Esophagus muscularis mucosa (tissue), 4 donors: ENCODE data around the gene NR1D2. TPM values are rescaled to one million over a fixed set of nuclear protein-coding genes. Genes with fewer than 3 reads are reported as not detected.

Source experiments
- DNase-seq: peaks from one replicate; pipeline ENCODE4 v3.0.0-alpha.2; 2017; ENCODE audit errors: extremely low spot score
- H3K27ac ChIP-seq, 4 donors: fragments of 200-600 bp; sonication (generic); replicated peaks in 1 of 4; 1 replicate in 3 of 4; 2 replicates in 1 of 4; pipeline ENCODE4 v1.5.1; 2016 to 2019; ENCODE audit warnings: mild to moderate bottlenecking in 1 of 4
- H3K27me3 ChIP-seq, 4 donors: fragments of 200-600 bp; sonication (generic); one replicate each; pipeline versions ENCODE4 v1.5.1 to v1.6.0; 2016 to 2019
- H3K36me3 ChIP-seq, 4 donors: fragments of 200-600 bp; sonication (generic); one replicate each; pipeline ENCODE4 v1.5.1; 2016 to 2019
- H3K4me1 ChIP-seq, 4 donors: fragments of 200-600 bp; sonication (generic); one replicate each; pipeline ENCODE4 v1.5.1; 2016 to 2019
- H3K4me3 ChIP-seq, 4 donors: fragments of 200-600 bp; sonication (generic); 1 replicate in 2 of 4; 2 replicates in 2 of 4; pipeline ENCODE4 v1.5.1; 2016 to 2019; ENCODE audit warnings: mild to moderate bottlenecking in 4 of 4, moderate library complexity in 1 of 4
- H3K9me3 ChIP-seq, 4 donors: fragments of 200-600 bp; sonication (generic); 1 replicate in 3 of 4; 2 replicates in 1 of 4; pipeline ENCODE4 v1.5.1; 2016 to 2019
- EP300 ChIP-seq: sonication (generic); formaldehyde crosslinking; IDR thresholded peaks from one replicate; pipeline ENCODE4 v1.6.1; 2017; ENCODE audit warnings: antibody characterized with exemption
- POLR2A ChIP-seq: fragments of 450-650 bp; IDR thresholded peaks from one replicate; pipeline ENCODE4 v1.6.1; 2017; ENCODE audit warnings: antibody characterized with exemption, moderate library complexity, mild to moderate bottlenecking, low read depth
- POLR2AphosphoS5 ChIP-seq, 2 donors: sonication (generic); formaldehyde crosslinking; IDR thresholded peaks; one replicate each; pipeline ENCODE4 v1.6.1; 2017; ENCODE audit warnings: antibody characterized with exemption in 2 of 2
- WGBS: methylation state at CpG from one replicate; pipeline ENCODE4 v1.1.5; 2018; 5-methylcytosine and 5-hydroxymethylcytosine counted together
- intact Hi-C: fragments of 100-400 bp; cut with DNase I; formaldehyde crosslinking; loops from one replicate; pipeline ENCODE4 v1.15.1; 2023
- total RNA-seq, 4 donors: library from RNA; depleted of rRNA; stranded (reverse); fragments of >200 nt; gene quantifications; one replicate each; pipeline versions ENCODE4 v1.1.0 to v1.2.1, GENCODE V29; 2016
- TF ChIP-seq, protein P1 (sequence below), 3 experiments: fragments of 200-600 bp in 2 of 3; fragments of 450-650 bp in 1 of 3; sonication (generic) in 2 of 3; IDR thresholded peaks; one replicate each; pipeline ENCODE4 v1.5.1; 2017 to 2019; ENCODE audit warnings: antibody characterized with exemption in 3 of 3, mild to moderate bottlenecking in 2 of 3, moderate library complexity in 1 of 3

NR1D2 gene
- total RNA-seq, 4 donors from 2014 or later, result 34.4 to 42.4 (median 38.0) TPM

DNA sequence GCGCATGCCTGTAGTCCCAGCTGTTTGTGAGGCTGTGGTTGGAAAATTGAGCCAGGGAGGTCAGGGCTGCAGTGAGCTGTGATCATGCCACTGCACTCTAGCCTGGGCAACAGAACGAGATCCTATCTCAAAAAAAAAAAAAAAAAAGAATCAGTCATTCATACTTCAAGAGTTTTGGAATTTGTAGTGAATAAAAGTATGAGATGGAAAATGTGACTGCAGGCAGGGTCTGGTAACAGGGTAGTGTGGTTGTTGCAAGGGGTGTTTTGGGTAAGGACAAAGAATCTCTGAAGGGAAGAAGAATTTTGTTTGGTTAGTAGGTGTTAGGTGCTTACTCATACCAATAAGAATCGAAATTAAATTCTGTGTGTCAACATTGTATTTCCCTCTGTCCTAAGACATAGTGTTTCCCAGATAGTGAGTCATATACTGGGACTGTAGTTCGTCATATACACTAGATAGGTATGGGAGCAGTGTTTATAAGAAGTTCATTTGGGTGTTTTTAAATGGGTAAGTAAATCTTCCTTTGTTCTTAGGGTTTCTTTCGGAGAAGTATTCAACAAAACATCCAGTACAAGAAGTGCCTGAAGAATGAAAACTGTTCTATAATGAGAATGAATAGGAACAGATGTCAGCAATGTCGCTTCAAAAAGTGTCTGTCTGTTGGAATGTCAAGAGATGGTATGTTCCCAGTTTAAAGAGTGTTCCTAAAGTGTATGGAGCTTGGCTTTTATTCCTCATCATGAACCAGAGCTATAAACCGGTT, 14.2 kb downstream of the NR1D2 start:
- Histone ChIP-seq H3K4me1 (peaks cover 23 to 59% (median 51%) of the 10 kb centered on the region in 4 donors), H3K27me3 (no peaks in the 10 kb centered on the region), H3K36me3 (peaks cover 12 to 67% (median 36%) of the 10 kb centered on the region in 4 donors), H3K4me3 (no peak overlapping the region), H3K9me3 (no peaks in the 10 kb centered on the region), H3K27ac (peak overlapping the region; percentile 49 to 72 (median 66))
- WGBS, result 61% methylated on average over 7 of the region's 7 CpGs
- intact Hi-C loops, result no loop called here
- DNase-seq, result no peak
- TF ChIP-seq, protein P1, sequence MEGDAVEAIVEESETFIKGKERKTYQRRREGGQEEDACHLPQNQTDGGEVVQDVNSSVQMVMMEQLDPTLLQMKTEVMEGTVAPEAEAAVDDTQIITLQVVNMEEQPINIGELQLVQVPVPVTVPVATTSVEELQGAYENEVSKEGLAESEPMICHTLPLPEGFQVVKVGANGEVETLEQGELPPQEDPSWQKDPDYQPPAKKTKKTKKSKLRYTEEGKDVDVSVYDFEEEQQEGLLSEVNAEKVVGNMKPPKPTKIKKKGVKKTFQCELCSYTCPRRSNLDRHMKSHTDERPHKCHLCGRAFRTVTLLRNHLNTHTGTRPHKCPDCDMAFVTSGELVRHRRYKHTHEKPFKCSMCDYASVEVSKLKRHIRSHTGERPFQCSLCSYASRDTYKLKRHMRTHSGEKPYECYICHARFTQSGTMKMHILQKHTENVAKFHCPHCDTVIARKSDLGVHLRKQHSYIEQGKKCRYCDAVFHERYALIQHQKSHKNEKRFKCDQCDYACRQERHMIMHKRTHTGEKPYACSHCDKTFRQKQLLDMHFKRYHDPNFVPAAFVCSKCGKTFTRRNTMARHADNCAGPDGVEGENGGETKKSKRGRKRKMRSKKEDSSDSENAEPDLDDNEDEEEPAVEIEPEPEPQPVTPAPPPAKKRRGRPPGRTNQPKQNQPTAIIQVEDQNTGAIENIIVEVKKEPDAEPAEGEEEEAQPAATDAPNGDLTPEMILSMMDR (IDR thresholded peaks at IDR 0.05), result no peak
- TF ChIP-seq EP300 (no peak), POLR2A (no peak), POLR2AphosphoS5 (IDR thresholded peaks at IDR 0.05) (peak in 1 of 2 donors; percentile 64)

DNA sequence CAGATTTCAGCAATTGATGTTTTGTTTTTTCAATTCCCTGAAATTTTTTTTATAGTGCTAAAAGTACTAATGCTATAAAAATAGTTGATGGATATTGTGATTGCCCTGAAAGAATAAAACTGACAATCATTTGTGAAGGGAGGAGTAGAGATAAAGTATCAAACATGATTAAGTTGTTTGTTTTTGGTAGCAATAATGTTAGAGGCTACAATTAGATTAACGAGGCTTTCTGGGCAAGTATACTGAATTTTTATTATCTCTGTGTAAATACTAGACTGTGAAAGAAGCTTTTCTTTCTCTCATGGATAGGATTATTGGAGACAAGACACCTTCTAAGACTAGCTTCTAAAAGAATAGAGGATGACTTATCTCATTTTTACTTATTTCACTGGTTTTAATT, 15.6 kb downstream of the NR1D2 start:
- no peak for DNase-seq
- peaks cover 24 to 59% (median 54%) of the 10 kb centered on the region in 4 donors for H3K4me1 ChIP-seq
- intact Hi-C loops, result no loop called here
- no peaks in the 10 kb centered on the region for H3K9me3 ChIP-seq
- H3K36me3 ChIP-seq, result peaks cover 12 to 67% (median 39%) of the 10 kb centered on the region in 4 donors
- H3K4me3 ChIP-seq, result no peak overlapping the region
- H3K27ac ChIP-seq, result peak overlapping the region; percentile 49 to 72 (median 66)
- H3K27me3 ChIP-seq, result no peaks in the 10 kb centered on the region
- TF ChIP-seq POLR2A (no peak), EP300 (no peak), POLR2AphosphoS5 (IDR thresholded peaks at IDR 0.05) (no peak)
- TF ChIP-seq, protein P1 (IDR thresholded peaks at IDR 0.05), result no peak
- 67% methylated on average over 1 of the region's 1 CpG for WGBS

DNA sequence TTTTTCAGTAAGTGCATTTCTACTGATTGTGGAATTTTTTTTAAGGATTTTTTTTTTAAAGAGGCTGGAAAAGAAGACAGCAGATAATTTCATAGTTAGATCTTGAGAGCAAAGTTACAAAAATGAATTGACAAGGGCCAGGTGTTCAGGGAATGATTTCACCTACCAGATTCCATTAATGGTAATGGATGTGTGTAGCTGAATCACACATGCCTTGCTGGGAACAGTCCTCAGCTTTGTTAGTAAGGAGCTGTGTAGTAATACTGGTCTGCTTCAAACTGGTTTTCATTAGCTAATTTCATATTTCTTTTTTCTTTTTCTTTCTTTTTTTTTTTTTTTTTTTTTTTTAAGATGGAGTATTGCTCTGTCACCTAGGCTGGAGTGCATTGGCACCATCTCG, 16.0 kb downstream of the NR1D2 start:
- no peaks in the 10 kb centered on the region for H3K27me3 ChIP-seq
- no peaks in the 10 kb centered on the region for H3K9me3 ChIP-seq
- no peak for DNase-seq
- H3K27ac ChIP-seq, result peak overlapping the region; percentile 29 to 72 (median 66)
- peaks cover 12 to 67% (median 41%) of the 10 kb centered on the region in 4 donors for H3K36me3 ChIP-seq
- H3K4me3 ChIP-seq, result no peak overlapping the region
- H3K4me1 ChIP-seq, result peaks cover 27 to 63% (median 58%) of the 10 kb centered on the region in 4 donors
- intact Hi-C loops, result no loop called here
- 94% methylated on average over 1 of the region's 1 CpG for WGBS
- TF ChIP-seq POLR2AphosphoS5 (IDR thresholded peaks at IDR 0.05), result no peak
- no peak for TF ChIP-seq POLR2A
- TF ChIP-seq, protein P1 (IDR thresholded peaks at IDR 0.05), result no peak
- no peak for TF ChIP-seq EP300

DNA sequence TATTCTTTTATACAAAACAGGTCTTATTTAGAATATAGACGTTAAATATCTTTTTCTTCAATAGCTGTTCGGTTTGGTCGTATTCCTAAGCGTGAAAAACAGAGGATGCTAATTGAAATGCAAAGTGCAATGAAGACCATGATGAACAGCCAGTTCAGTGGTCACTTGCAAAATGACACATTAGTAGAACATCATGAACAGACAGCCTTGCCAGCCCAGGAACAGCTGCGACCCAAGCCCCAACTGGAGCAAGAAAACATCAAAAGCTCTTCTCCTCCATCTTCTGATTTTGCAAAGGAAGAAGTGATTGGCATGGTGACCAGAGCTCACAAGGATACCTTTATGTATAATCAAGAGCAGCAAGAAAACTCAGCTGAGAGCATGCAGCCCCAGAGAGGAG, 16.8 kb downstream of the NR1D2 start:
- Histone ChIP-seq H3K36me3 (peaks cover 12 to 69% (median 43%) of the 10 kb centered on the region in 4 donors), H3K4me3 (no peak overlapping the region), H3K9me3 (no peaks in the 10 kb centered on the region), H3K27me3 (no peaks in the 10 kb centered on the region), H3K4me1 (peaks cover 27 to 71% (median 64%) of the 10 kb centered on the region in 4 donors), H3K27ac (peak overlapping the region in 2 of 4 donors; percentile 20 to 72)
- no peak for DNase-seq
- intact Hi-C loops, result no loop called here
- no peak for TF ChIP-seq EP300
- no peak for TF ChIP-seq POLR2AphosphoS5 (IDR thresholded peaks at IDR 0.05)
- no peak for TF ChIP-seq POLR2A
- TF ChIP-seq, protein P1 (IDR thresholded peaks at IDR 0.05), result no peak
- 93% methylated on average over 5 of the region's 5 CpGs for WGBS
